GM12878 (cell line): ENCODE data around the gene HDAC8. TPM values are rescaled to one million over a fixed set of nuclear protein-coding genes. Genes with fewer than 3 reads are reported as not detected.

Source experiments
- ATAC-seq: fragments of 200-7000 bp; cut with Tn5 transposase; 3 replicates; pipeline ENCODE4 v1.9.1; 2020; ENCODE audit warnings: mild to moderate bottlenecking, moderate library complexity
- BruUV-seq: library from RNA; stranded (reverse); fragments of 400-500 nt; replicated peaks from 2 replicates; lab custom pipeline; 2021; lab: Mats Ljungman, UMichigan
- CTCF ChIA-PET: fragments of 300-600 bp; sonication (Branson Sonifier 250); formaldehyde crosslinking; extraction: SDS; loops from one replicate; lab custom pipeline; 2021; ENCODE audit warnings: inconsistent platforms; lab: Yijun Ruan, JAX
- POLR2A ChIA-PET: fragments of 350-600 bp; formaldehyde crosslinking; extraction: SDS; loops from one replicate; lab custom pipeline; 2021; ENCODE audit warnings: inconsistent platforms; lab: Charles Lee
- RAD21 ChIA-PET: fragments of 300-600 bp; sonication (Branson Sonifier 250); formaldehyde crosslinking; loops from one replicate; lab custom pipeline; 2023; ENCODE audit warnings: antibody characterized with exemption; ENCODE audit not compliant: unreplicated experiment; lab: Charles Lee
- SMC1A ChIA-PET: fragments of 300-600 bp; sonication (Branson Sonifier 250); formaldehyde crosslinking; loops from one replicate; lab custom pipeline; 2023; ENCODE audit not compliant: unreplicated experiment, uncharacterized antibody; lab: Charles Lee
- DNase-seq: peaks from one replicate; pipeline ENCODE4 v3.0.0-alpha.2; 2011; ENCODE audit warnings: low read depth, low spot score
- FAIRE-seq: peaks from 3 replicates; lab custom pipeline; 2011; peaks lifted over from hg19 to GRCh38; lab: Jason Lieb, UNC
- H2AFZ ChIP-seq: 2 replicates; pipeline ENCODE4 v1.6.0; 2011; ENCODE audit warnings: low read depth, low read length, control low read depth; ENCODE audit not compliant: control insufficient read depth
- H3K27ac ChIP-seq: 2 replicates; pipeline ENCODE4 v1.5.1; 2011; ENCODE audit warnings: control low read depth; ENCODE audit not compliant: control insufficient read depth, insufficient read depth
- H3K27me3 ChIP-seq, 2 experiments: replicated peaks in 1 of 2; 2 replicates each; pipeline versions ENCODE4 v1.6.0 to v1.6.1; 2011; ENCODE audit warnings: low read length in 1 of 2; ENCODE audit not compliant: control insufficient read depth in 2 of 2, insufficient read depth in 2 of 2
- H3K36me3 ChIP-seq, 2 experiments: 2 replicates each; pipeline ENCODE4 v1.5.1; 2011; ENCODE audit warnings: low read length in 1 of 2; ENCODE audit not compliant: control insufficient read depth in 2 of 2, insufficient read depth in 2 of 2
- H3K4me1 ChIP-seq: 2 replicates; pipeline ENCODE4 v1.6.1; 2011; ENCODE audit warnings: mild to moderate bottlenecking, low read length, moderate library complexity, mixed read lengths; ENCODE audit not compliant: control insufficient read depth, insufficient read depth
- H3K4me2 ChIP-seq: 2 replicates; pipeline ENCODE4 v1.6.0; 2011; ENCODE audit warnings: control low read depth; ENCODE audit not compliant: control insufficient read depth, insufficient read depth
- H3K4me3 ChIP-seq: fragments of 200-600 bp; sonication (generic); 2 replicates; pipeline ENCODE4 v1.5.1; 2016
- H3K79me2 ChIP-seq: 2 replicates; pipeline ENCODE4 v1.6.0; 2011; ENCODE audit warnings: low read length; ENCODE audit not compliant: control insufficient read depth, insufficient read depth
- H3K9ac ChIP-seq: 2 replicates; pipeline ENCODE4 v1.8.0; 2011; ENCODE audit warnings: low read length, control low read depth, mixed read lengths; ENCODE audit not compliant: control insufficient read depth, insufficient read depth
- H3K9me3 ChIP-seq: replicated peaks from 3 replicates; pipeline ENCODE4 v1.5.1; 2011; ENCODE audit warnings: mild to moderate bottlenecking, low read length; ENCODE audit not compliant: control insufficient read depth, insufficient read depth
- H4K20me1 ChIP-seq: 2 replicates; pipeline ENCODE4 v1.6.0; 2011; ENCODE audit not compliant: control insufficient read depth, insufficient read depth
- BRCA1 ChIP-seq: IDR thresholded peaks from 2 replicates; pipeline ENCODE4 v1.6.1; 2011; ENCODE audit warnings: low read depth, low read length, improper control_type of control experiment
- HSF1 ChIP-seq: fragments of 150-350 bp; IDR thresholded peaks from 2 replicates; pipeline ENCODE4 v1.6.1; 2014; ENCODE audit warnings: mild to moderate bottlenecking, low read depth, low read length
- KAT2A ChIP-seq: conservative IDR thresholded peaks from 2 replicates; pipeline ENCODE4 v1.6.1; 2011; ENCODE audit warnings: low read depth, low read length; ENCODE audit not compliant: control insufficient read depth
- MYB ChIP-seq: fragments of 150-350 bp; IDR thresholded peaks from 2 replicates; pipeline ENCODE4 v1.6.1; 2014; ENCODE audit warnings: mild to moderate bottlenecking, low read depth, low read length, borderline replicate concordance
- NR2C1 ChIP-seq: fragments of 450-650 bp; IDR thresholded peaks from 2 replicates; pipeline ENCODE4 v1.6.1; 2017; ENCODE audit warnings: antibody characterized with exemption, mild to moderate bottlenecking, moderate library complexity
- PKNOX1 ChIP-seq: fragments of 450-650 bp; IDR thresholded peaks from 2 replicates; pipeline ENCODE4 v1.6.1; 2016; ENCODE audit warnings: mild to moderate bottlenecking
- RBBP5 ChIP-seq: fragments of 200-600 bp; sonication (generic); conservative IDR thresholded peaks from 2 replicates; pipeline ENCODE4 v1.6.1; 2016
- RFX5 ChIP-seq: IDR thresholded peaks from 2 replicates; pipeline ENCODE4 v1.6.1; 2011; ENCODE audit warnings: low read depth, low read length, improper control_type of control experiment
- SMAD1 ChIP-seq: fragments of 450-650 bp; IDR thresholded peaks from 2 replicates; pipeline ENCODE4 v1.6.1; 2018; ENCODE audit warnings: mild to moderate bottlenecking, low read depth; ENCODE audit not compliant: partially characterized antibody
- WGBS: methylation state at CpG from one replicate; pipeline ENCODE4 v1.1.6; 2016; ENCODE audit warnings: low lambda C conversion rate; ENCODE audit not compliant: insufficient replicate concordance, insufficient coverage; ENCODE audit errors: missing lambda C conversion rate; 5-methylcytosine and 5-hydroxymethylcytosine counted together
- in situ Hi-C: fragments of 300-500 bp; cut with MboI; formaldehyde crosslinking; loops from 9 replicates; pipeline ENCODE4 v1.14.3; 2018; ENCODE audit warnings: mixed read lengths
- intact Hi-C: fragments of 100-400 bp; cut with micrococcal nuclease; formaldehyde crosslinking; loops from one replicate; pipeline ENCODE4 v1.14.2; 2022; ENCODE audit not compliant: unreplicated experiment
- polyA plus RNA-seq, 11 experiments: library from polyadenylated mRNA; depleted of rRNA in 4 of 11; unstranded in 6 of 11; stranded (reverse) in 5 of 11; fragments of >200 nt; fragmentation: Nextera tagmentation in 4 of 11; fragmentation: Illumina TruSeq in 1 of 11; extraction: Ambion mirVana in 4 of 11; extraction: Trizol in 1 of 11; gene quantifications; 1 replicate in 1 of 11; 2 replicates in 10 of 11; pipeline versions ENCODE4 v1.2.1 to v1.2.3, GENCODE V29; 2011 to 2016; ENCODE audit warnings: inconsistent platforms in 2 of 11, missing spikeins in 2 of 11, low read depth in 1 of 11
- total RNA-seq, 4 experiments: library from RNA; depleted of rRNA in 3 of 4; stranded (reverse); fragments of >200 nt in 3 of 4; fragmentation: Illumina TruSeq in 1 of 4; extraction: Trizol in 1 of 4; gene quantifications; 2 replicates each; pipeline versions ENCODE4 v1.2.1 to v1.2.3, GENCODE V29; 2013 to 2021

Gene HDAC8
- total and polyA plus RNA-seq, 10 of the 15 experiments (the other 5 are each of a cell fraction or from before 2014, with no cell fraction given) = 18.1 to 34.7 (median 29.1) TPM

- Histone ChIP-seq H3K4me2 (no peak overlapping the region), H3K9me3 (no peaks in the 10 kb centered on the region), H3K36me3 (peaks cover 0 to 10% of the 10 kb centered on the region in 2 experiments; a peak in 2 of 4 replicates), H3K79me2 (no peaks in the 10 kb centered on the region), H3K27me3 (no peaks in the 10 kb centered on the region), H3K9ac (no peak overlapping the region), H3K4me3 (no peak overlapping the region), H3K27ac (no peak overlapping the region), H3K4me1 (no peaks in the 10 kb centered on the region), H2AFZ (no peak overlapping the region), H4K20me1 (no peaks in the 10 kb centered on the region)
- TF ChIP-seq BRCA1 (no peak), RFX5 (no peak), KAT2A (no peak), SMAD1 (no peak), MYB (no peak), NR2C1 (no peak), HSF1 (no peak), RBBP5 (no peak), PKNOX1 (no peak)
- FAIRE-seq (no peak), DNase-seq (no peak), ATAC-seq (no peak)
- POLR2A ChIA-PET = no interaction called here
- 44% methylated on average over 2 of the region's 2 CpGs for WGBS
- intact Hi-C loops (no loop called here), in situ Hi-C loops (no loop called here)
- BruUV-seq = no TSS peak
- SMC1A ChIA-PET = interaction anchor here (0.6 to 1.8 kb wide), 3 partner anchors 12 to 266 kb away, joined by 3 to 5 read pairs (median 3); no protein-coding TSS in a partner anchor
- RAD21 ChIA-PET = no interaction called here
- CTCF ChIA-PET = interaction anchor here (1.0 to 1.1 kb wide), 2 partner anchors 11 to 12 kb away, joined by 3 read pairs; no protein-coding TSS in a partner anchor
Observed at GRCh38 chrX:72461288-72461687, 111.4 kb downstream of the HDAC8 start.
